CD4-positive, alpha-beta T cell treated with Interleukin-15 for 1 hour (primary cell): ENCODE results near the gene CDC16.

ENCODE experiments used
- DNase-seq: peaks from one replicate; pipeline ENCODE4 v3.0.0-alpha.2; 2020

Gene CDC16

DNA sequence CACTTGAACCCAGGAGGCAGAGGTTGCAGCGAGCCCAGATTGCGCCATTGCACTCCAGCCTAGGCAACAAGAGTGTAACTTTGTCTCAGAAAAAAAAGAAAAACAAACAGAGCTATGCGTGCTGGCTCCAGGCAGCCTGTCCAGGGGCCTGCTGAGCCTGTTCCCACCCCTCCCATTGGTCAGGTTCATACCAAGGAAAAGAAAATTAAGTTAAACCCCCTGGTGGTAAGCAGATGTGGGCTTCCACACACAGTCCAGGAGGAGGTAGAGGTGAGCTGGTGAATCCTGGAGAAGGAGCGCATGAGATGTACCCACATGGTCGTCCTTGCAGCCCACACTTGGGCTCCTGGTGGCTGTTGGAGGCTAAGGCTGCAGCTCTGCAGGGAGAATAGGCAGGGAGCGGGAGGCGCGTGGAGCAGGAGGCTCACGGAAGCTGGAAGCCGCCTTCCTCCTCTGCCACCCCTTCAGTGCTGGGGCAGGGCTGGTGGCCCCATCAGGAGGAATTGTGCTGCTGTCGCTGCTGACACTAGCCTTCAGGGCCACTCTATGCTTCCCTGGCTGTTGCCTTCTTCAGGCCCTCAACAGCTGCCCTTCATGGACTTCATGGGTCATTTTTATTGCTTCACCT, 69.1 kb downstream of the CDC16 start:
- no peak for DNase-seq

DNA sequence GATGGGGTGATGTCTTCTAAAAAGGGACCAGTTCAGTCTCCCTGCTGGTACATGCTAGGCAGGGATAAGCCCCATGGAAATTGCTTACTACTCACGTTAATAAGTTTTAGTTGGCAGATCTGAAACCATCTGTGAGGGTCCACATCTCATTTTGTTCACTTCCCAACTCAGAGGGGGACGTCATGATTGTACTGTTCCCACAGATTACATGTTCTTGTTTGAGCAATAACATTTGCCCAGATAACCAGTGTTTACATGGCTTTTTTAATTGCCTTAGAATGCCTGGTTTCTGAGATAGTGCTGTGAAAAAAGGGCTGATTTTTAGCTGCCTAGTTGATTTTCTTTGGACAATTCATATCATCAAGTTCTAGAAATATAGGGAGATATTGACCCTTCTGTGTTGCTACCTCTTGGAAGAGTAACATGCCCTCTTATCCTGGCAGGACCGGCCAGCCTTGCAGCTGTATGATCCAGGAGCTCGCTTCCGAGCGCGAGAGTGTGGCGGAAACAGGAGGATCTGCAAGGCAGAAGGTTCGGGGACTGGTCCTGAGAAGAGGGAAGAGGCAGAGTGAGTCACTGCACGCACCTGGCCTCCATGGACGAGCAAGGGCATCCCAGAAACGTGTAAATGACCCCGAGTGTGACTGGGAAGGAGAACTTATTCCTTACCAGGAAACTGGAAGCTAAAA, 69.8 kb downstream of the CDC16 start:
- no peak for DNase-seq

GRCh38 chr13:114309086-114309485, 74.4 kb downstream of the CDC16 start:
- DNase-seq = no peak

DNA sequence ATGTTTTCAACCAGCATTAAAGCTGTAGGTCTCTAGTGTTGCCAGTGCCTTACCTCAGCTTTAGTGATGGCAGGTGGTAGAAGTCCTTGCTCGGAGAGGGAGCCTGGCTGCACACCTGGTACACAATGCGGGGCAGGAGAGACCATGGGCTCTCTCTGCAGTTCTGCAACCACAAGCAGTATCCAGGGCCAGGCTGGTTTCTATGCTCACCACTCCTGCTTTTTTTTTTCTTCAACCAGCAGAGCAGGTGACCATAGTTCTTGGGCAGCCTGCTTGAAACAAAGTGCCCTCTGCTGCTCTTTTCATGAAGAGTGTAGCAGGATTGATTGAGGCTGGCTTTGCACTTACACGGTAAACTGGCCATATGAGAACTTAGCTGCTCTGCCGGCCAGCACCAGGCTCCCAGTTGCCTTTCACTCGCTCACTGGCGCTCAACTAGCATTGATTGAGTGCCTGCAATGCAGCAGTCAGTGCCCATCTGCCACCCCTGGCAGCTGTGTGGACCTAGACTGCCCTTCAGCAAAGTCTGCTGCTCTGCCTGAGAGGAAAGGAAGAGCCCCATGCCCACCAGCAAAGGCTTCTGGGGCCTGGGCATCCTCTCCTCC, 75.2 kb downstream of the CDC16 start:
- no peak for DNase-seq

DNA sequence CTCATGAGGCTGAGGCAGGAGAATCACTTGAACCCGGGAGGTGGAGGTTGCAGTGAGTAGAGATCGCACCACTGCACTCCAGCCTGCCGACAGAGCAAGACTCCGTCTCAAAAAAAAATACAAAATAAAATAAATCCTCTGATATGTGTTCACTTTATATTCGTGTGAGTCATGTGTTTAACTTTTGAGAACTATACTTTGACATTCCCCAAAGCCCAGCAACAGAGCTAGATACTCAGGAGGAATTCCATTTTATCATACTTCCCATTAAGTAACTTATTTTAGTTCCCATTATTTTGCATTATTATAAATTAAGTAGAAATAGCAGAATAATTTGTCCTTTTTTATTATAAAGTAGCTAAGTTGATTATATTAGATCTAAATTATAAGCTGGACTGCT, 76.3 kb downstream of the CDC16 start:
- no peak for DNase-seq

- no peak for DNase-seq
Observed at GRCh38 chr13:114311387-114311786, 76.7 kb downstream of the CDC16 start.

DNA sequence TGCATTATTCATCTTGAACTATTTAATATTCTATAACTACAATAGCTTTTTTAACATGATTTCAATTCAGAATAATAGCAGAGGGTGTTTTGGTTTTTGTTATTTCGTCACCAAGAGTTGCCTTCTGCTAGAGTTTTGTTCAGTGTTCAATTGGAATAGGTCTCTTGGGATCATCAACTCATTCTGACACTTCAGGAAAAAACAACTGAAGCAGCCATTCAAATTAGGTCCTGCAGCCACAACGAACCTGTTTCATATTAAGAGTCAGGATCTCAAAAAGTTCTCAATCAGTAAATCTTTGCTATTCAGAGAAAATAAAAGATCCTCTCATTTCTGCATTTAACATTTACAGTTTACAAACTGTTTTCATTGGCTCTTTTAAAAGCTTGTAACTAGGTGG, 77.2 kb downstream of the CDC16 start:
- no peak for DNase-seq

DNA sequence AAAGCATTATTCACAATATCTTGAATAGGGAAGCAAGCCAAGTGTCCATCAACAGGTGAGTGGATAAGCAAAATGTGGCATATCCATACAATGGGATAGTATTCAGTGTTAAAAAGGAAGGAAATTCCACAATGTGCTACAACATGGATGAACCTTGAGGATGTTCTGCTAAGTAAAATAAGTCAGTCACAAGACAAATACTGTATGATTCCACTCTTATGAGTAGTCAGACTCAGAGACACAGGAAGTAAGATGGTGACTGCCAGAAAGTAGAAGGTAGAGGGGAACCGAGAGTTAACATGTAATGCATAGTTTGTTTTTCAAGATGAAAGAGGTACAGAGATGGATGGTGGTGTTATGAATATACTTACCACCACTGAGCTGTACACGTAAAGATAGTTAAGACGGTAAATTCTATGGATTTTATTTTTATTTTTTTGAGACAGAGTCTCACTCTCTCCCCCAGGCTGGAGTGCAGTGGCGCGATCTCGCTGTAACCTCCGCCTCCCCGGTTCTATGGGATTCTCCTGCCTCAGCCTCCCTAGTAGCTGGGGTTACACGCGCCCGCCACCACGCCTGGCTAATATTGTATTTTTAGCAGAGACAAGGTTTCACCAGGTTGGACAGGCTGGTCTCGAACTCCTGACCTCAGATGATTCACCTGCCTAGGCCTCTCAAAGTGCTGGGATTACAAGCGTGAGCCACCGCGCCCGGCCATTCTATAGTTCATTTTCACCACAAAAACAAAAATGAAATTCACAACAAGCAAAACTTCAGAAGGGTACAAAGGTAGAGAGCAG, 78.6 kb downstream of the CDC16 start:
- DNase-seq = no peak

GRCh38 chr13:114314074-114314912, 79.6 kb downstream of the CDC16 start, which contains the start of gene CHAMP1:
Gene CHAMP1 (plus strand): TSS chr13:114314503. CDS start chr13:114323843, 9,340 bp downstream.
- DNase-seq = peak; percentile 90

DNA sequence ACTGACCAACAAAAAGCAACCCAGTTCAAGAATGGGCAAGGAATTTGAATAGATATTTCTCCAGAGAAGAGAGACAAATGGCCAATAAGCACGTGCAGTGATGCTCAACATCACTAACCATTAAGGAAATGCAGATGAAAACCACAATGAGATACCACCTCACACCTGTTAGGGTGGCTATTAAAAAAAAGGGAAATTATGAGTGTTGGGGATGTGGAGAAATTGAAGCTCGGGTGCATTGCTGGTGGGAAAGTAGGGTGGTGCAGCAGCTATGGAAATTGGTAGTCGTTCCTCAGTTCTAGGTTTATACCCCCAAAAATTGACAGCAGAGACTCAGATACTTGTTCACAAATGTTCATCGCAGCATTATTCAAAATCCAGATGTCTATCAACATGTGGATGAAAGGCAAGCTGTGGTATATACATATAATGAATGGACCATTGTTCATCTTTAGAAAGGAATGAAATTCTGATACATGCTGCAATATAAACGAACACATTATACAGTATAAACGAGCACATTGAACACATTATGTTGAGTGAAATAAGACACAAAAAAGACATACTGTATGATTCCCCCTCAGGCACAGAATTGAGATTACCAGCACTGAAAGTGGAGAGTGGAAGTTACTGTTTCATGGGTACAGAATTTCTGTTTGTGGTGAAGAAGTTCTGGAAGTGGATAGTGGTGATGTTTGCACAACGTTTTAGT, 80.5 kb downstream of the CDC16 start:
- no peak for DNase-seq

- DNase-seq = no peak
Observed at GRCh38 chr13:114318624-114319023, 83.9 kb downstream of the CDC16 start.

DNA sequence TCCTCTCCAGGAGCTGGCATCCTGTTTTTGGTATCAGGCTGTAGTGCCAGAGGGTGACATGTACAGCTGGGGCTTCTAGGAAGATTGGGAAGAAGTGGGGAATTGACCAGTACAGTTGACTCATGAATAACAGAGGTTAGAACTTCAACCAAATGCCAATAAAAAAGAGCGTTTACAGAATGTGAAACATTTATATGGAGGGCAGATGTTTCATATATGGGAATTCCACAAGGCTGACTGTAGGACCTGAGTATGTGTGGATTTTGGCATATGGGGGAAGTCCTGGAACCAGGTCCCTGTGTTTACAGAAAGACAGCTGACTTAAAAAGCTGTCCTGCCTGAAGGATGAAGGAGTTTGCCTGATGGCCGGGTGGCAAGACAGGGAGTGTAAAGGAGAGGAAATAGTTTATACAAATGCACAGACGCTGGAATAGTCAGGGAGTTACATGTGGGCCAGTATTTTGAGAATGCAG, 84.8 kb downstream of the CDC16 start:
- no peak for DNase-seq

- no peak for DNase-seq
Observed at GRCh38 chr13:114320065-114320464, 85.4 kb downstream of the CDC16 start.

DNA sequence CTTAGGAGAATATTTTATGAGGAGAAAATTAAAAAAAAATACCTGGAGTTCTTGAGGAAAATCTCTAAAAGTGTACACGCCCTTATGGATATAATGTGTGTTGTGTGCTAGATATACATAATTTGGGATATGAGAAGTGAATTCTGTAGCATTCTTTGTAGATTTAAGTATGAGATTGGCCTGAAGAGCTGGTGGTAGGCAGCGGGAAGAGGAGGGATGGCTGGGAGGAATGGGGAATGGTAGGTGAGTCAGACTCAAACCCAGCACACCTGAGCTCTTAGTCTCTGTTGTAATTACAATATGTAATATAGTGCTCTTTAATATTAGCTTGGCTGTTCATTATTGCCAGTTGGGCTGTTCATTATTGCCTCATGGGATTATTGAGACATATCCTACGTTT, 86.6 kb downstream of the CDC16 start:
- no peak for DNase-seq
